Loucy (cell line): ENCODE data around the gene PPFIBP1.

Experiments
- CTCF ChIP-seq: fragments of 200-600 bp; sonication (generic); conservative IDR thresholded peaks from 2 replicates; pipeline ENCODE4 v1.5.1; 2014; ENCODE audit warnings: mild to moderate bottlenecking, antibody characterized with exemption, low read length
- EZH2phosphoT487 ChIP-seq: fragments of 200-600 bp; IDR thresholded peaks from 2 replicates; pipeline ENCODE4 v1.6.1; 2018; ENCODE audit warnings: antibody characterized with exemption, mild to moderate bottlenecking, moderate library complexity, borderline replicate concordance

GRCh38 chr12:27644158-27644845 is 120.3 kb downstream of the PPFIBP1 start:
- no peak for TF ChIP-seq CTCF
- no peak for TF ChIP-seq EZH2phosphoT487
